HG03565 (cell line): ENCODE results near the gene WDR27.

ENCODE experiments used
- ATAC-seq: cut with Tn5 transposase; IDR thresholded peaks from one replicate; pipeline ENCODE4 v1.9.1; 2021; ENCODE audit warnings: mild to moderate bottlenecking, moderate library complexity; ENCODE audit not compliant: unreplicated experiment

The WDR27 gene

GRCh38 chr6:169701954-169702839 lies at the start of gene WDR27, which contains the start of gene C6orf120:
TSS of gene WDR27 (minus strand) at chr6:169702029. CDS start at chr6:169689005, 13,024 bp downstream.
TSS of gene C6orf120 (plus strand) at chr6:169702126. CDS start at chr6:169702460, 334 bp downstream.
- peak; percentile 92 for ATAC-seq

GRCh38 chr6:169746556-169746955 lies 44.7 kb upstream of the WDR27 start:
- no peak for ATAC-seq

GRCh38 chr6:169745405-169745804 lies 43.6 kb upstream of the WDR27 start:
- no peak for ATAC-seq

GRCh38 chr6:169741344-169741743 lies 39.5 kb upstream of the WDR27 start:
- no peak for ATAC-seq

GRCh38 chr6:169738976-169739529 lies 37.2 kb upstream of the WDR27 start:
- ATAC-seq: no peak

- ATAC-seq: no peak
Observed at GRCh38 chr6:169738204-169738975, 36.6 kb upstream of the WDR27 start.

- ATAC-seq: no peak
Observed at GRCh38 chr6:169729961-169730360, 28.1 kb upstream of the WDR27 start.

- no peak for ATAC-seq
Observed at GRCh38 chr6:169726963-169727362, 25.1 kb upstream of the WDR27 start.

GRCh38 chr6:169726049-169726400 lies 24.2 kb upstream of the WDR27 start:
- ATAC-seq: no peak

- peak; percentile 10 for ATAC-seq
Observed at GRCh38 chr6:169725125-169726048, 23.6 kb upstream of the WDR27 start.

- peak; percentile 19 for ATAC-seq
Observed at GRCh38 chr6:169724494-169725124, 22.8 kb upstream of the WDR27 start, which contains the start of gene PHF10. TSS of gene PHF10 (minus strand) at chr6:169724500. CDS start at chr6:169723931, 569 bp downstream.

GRCh38 chr6:169723991-169724493 lies 22.2 kb upstream of the WDR27 start:
- ATAC-seq: peak; percentile 22

GRCh38 chr6:169723200-169723909 lies 21.5 kb upstream of the WDR27 start:
- ATAC-seq: peak; percentile 31

GRCh38 chr6:169722362-169723199 lies 20.8 kb upstream of the WDR27 start:
- ATAC-seq: no peak

GRCh38 chr6:169720207-169720855 lies 18.5 kb upstream of the WDR27 start:
- ATAC-seq: no peak

- no peak for ATAC-seq
Observed at GRCh38 chr6:169719117-169719516, 17.3 kb upstream of the WDR27 start.

GRCh38 chr6:169714595-169714994 lies 12.8 kb upstream of the WDR27 start:
- ATAC-seq: no peak

GRCh38 chr6:169714178-169714577 lies 12.3 kb upstream of the WDR27 start:
- no peak for ATAC-seq
